ENCODE results near the gene OARD1.

OARD1 gene

GRCh38 chr6:41040940-41041536, 31.1 kb downstream of the OARD1 start:
- Histone ChIP-seq H3K9ac (ENCODE audit: low read depth in 1 of 2, low read length in 2 of 2) (peak overlapping the region in 1 of 2 donors; percentile 22), H3K4me3 (ENCODE audit: low read depth in 1 of 2, low read length in 2 of 2) (no peak overlapping the region), H3K27me3 (ENCODE audit: control insufficient read depth in 1 of 2, insufficient read depth in 2 of 2, low read length in 2 of 2) (no peaks in the 10 kb centered on the region), H3K27ac (ENCODE audit: low read depth, low read length) (peak overlapping the region; percentile 69), H3K9me3 (ENCODE audit: control insufficient read depth in 1 of 2, low read length in 2 of 2) (no peaks in the 10 kb centered on the region), H3K4me1 (ENCODE audit: control insufficient read depth in 1 of 2, insufficient read depth in 2 of 2, low read length in 2 of 2) (peaks cover 25 to 38% of the 10 kb centered on the region in 2 donors), H3K36me3 (ENCODE audit: control insufficient read depth in 1 of 2, insufficient read depth in 2 of 2, low read length in 2 of 2) (no peaks in the 10 kb centered on the region)

GRCh38 chr6:41040101-41040939, 31.8 kb downstream of the OARD1 start:
- Histone ChIP-seq H3K4me3 (ENCODE audit: low read depth in 1 of 2, low read length in 2 of 2) (peak overlapping the region in 1 of 2 donors; percentile 82), H3K9me3 (ENCODE audit: control insufficient read depth in 1 of 2, low read length in 2 of 2) (no peaks in the 10 kb centered on the region), H3K9ac (ENCODE audit: low read depth in 1 of 2, low read length in 2 of 2) (peak overlapping the region in 1 of 2 donors; percentile 49), H3K27ac (ENCODE audit: low read depth, low read length) (peak overlapping the region; percentile 69), H3K27me3 (ENCODE audit: control insufficient read depth in 1 of 2, insufficient read depth in 2 of 2, low read length in 2 of 2) (no peaks in the 10 kb centered on the region), H3K4me1 (ENCODE audit: control insufficient read depth in 1 of 2, insufficient read depth in 2 of 2, low read length in 2 of 2) (peaks cover 25 to 31% of the 10 kb centered on the region in 2 donors), H3K36me3 (ENCODE audit: control insufficient read depth in 1 of 2, insufficient read depth in 2 of 2, low read length in 2 of 2) (no peaks in the 10 kb centered on the region)

- peak within 1 kb of the TSS; percentile 67 to 82 for H3K4me3 ChIP-seq (ENCODE audit: low read depth in 1 of 2, low read length in 2 of 2)
These were observed 32.8 kb downstream of the OARD1 start, which contains the start of gene UNC5CL for GRCh38 chr6:41039060-41039998. TSS of gene UNC5CL (minus strand) at chr6:41039221. CDS start at chr6:41035074, 4,147 bp downstream.

DNA sequence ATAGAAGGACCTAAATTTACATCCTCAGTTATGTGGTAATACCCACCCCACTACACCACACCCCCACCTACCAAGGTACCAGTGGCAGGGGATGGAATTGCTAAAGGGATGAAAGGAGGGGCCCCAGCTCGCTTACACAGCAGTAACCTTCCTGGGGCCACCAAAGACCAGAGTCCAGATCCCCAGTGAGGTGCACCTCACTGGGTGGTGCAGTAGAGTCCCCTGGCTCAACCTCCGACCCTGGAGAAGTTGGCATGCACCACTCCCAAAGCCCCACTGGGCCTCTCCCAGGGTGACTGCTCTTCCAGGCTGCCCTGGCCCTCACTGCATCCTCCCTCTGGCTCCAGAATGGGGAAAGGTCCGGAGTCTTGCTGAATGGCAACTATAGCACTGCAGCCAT, 34.0 kb downstream of the OARD1 start:
- peak overlapping the region; percentile 45 to 60 for H3K9ac ChIP-seq (ENCODE audit: low read depth in 1 of 2, low read length in 2 of 2)
- peak overlapping the region; percentile 53 for H3K27ac ChIP-seq (ENCODE audit: low read depth, low read length)
- peaks cover 25 to 31% of the 10 kb centered on the region in 2 donors for H3K4me1 ChIP-seq (ENCODE audit: control insufficient read depth in 1 of 2, insufficient read depth in 2 of 2, low read length in 2 of 2)
- no peaks in the 10 kb centered on the region for H3K9me3 ChIP-seq (ENCODE audit: control insufficient read depth in 1 of 2, low read length in 2 of 2)
- peaks cover 7 to 17% of the 10 kb centered on the region in 2 donors for H3K36me3 ChIP-seq (ENCODE audit: control insufficient read depth in 1 of 2, insufficient read depth in 2 of 2, low read length in 2 of 2)
- no peaks in the 10 kb centered on the region for H3K27me3 ChIP-seq (ENCODE audit: control insufficient read depth in 1 of 2, insufficient read depth in 2 of 2, low read length in 2 of 2)
- peak overlapping the region; percentile 67 to 82 for H3K4me3 ChIP-seq (ENCODE audit: low read depth in 1 of 2, low read length in 2 of 2)

More at GRCh38 chr6:41039060-41039998, 32.8 kb downstream of the OARD1 start, which contains the start of gene UNC5CL:
- H3K9me3 ChIP-seq (ENCODE audit: control insufficient read depth in 1 of 2, low read length in 2 of 2), result no peaks in the 10 kb centered on the region
- peak within 1 kb of the TSS; percentile 53 for H3K27ac ChIP-seq (ENCODE audit: low read depth, low read length)
- H3K9ac ChIP-seq (ENCODE audit: low read depth in 1 of 2, low read length in 2 of 2), result peak within 1 kb of the TSS; percentile 45 to 60
- peaks cover 5 to 6% of the 10 kb centered on the region in 2 donors for H3K36me3 ChIP-seq (ENCODE audit: control insufficient read depth in 1 of 2, insufficient read depth in 2 of 2, low read length in 2 of 2)
- peaks cover 25 to 31% of the 10 kb centered on the region in 2 donors for H3K4me1 ChIP-seq (ENCODE audit: control insufficient read depth in 1 of 2, insufficient read depth in 2 of 2, low read length in 2 of 2)
- H3K27me3 ChIP-seq (ENCODE audit: control insufficient read depth in 1 of 2, insufficient read depth in 2 of 2, low read length in 2 of 2), result no peaks in the 10 kb centered on the region

- H3K27me3 ChIP-seq (ENCODE audit: control insufficient read depth in 1 of 2, insufficient read depth in 2 of 2, low read length in 2 of 2), result no peaks in the 10 kb centered on the region
- peak overlapping the region; percentile 67 to 82 for H3K4me3 ChIP-seq (ENCODE audit: low read depth in 1 of 2, low read length in 2 of 2)
- peaks cover 7 to 23% of the 10 kb centered on the region in 2 donors for H3K36me3 ChIP-seq (ENCODE audit: control insufficient read depth in 1 of 2, insufficient read depth in 2 of 2, low read length in 2 of 2)
- H3K4me1 ChIP-seq (ENCODE audit: control insufficient read depth in 1 of 2, insufficient read depth in 2 of 2, low read length in 2 of 2), result peaks cover 25 to 31% of the 10 kb centered on the region in 2 donors
- H3K9ac ChIP-seq (ENCODE audit: low read depth in 1 of 2, low read length in 2 of 2), result no peak overlapping the region
- H3K9me3 ChIP-seq (ENCODE audit: control insufficient read depth in 1 of 2, low read length in 2 of 2), result no peaks in the 10 kb centered on the region
- H3K27ac ChIP-seq (ENCODE audit: low read depth, low read length), result no peak overlapping the region
These were observed 34.9 kb downstream of the OARD1 start for GRCh38 chr6:41037107-41037900.

DNA sequence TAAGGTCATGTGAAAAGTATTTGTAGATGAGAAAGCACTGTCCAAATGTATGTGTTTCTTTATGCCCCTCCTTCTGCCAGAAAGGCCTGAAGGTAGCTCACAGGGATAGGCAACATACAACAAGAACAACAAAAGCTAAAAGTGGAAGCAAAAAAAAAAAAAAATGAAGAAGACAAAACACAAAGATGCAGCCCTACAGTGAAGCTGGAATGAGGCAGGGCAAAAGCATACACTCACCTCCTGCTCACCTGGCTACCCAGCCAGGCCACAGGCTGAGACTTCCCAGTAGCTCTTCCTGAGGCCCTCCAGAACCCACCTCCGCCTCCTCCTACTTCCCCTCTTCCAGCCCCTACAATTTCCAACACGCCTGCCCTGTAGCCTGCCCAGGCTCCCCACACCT, 35.6 kb downstream of the OARD1 start:
- H3K27me3 ChIP-seq (ENCODE audit: control insufficient read depth in 1 of 2, insufficient read depth in 2 of 2, low read length in 2 of 2), result no peaks in the 10 kb centered on the region
- H3K9ac ChIP-seq (ENCODE audit: low read depth in 1 of 2, low read length in 2 of 2), result no peak overlapping the region
- peaks cover 7 to 23% of the 10 kb centered on the region in 2 donors for H3K36me3 ChIP-seq (ENCODE audit: control insufficient read depth in 1 of 2, insufficient read depth in 2 of 2, low read length in 2 of 2)
- H3K4me3 ChIP-seq (ENCODE audit: low read depth in 1 of 2, low read length in 2 of 2), result peak overlapping the region; percentile 67 to 82
- H3K4me1 ChIP-seq (ENCODE audit: control insufficient read depth in 1 of 2, insufficient read depth in 2 of 2, low read length in 2 of 2), result peaks cover 25 to 31% of the 10 kb centered on the region in 2 donors
- no peak overlapping the region for H3K27ac ChIP-seq (ENCODE audit: low read depth, low read length)
- H3K9me3 ChIP-seq (ENCODE audit: control insufficient read depth in 1 of 2, low read length in 2 of 2), result no peaks in the 10 kb centered on the region

DNA sequence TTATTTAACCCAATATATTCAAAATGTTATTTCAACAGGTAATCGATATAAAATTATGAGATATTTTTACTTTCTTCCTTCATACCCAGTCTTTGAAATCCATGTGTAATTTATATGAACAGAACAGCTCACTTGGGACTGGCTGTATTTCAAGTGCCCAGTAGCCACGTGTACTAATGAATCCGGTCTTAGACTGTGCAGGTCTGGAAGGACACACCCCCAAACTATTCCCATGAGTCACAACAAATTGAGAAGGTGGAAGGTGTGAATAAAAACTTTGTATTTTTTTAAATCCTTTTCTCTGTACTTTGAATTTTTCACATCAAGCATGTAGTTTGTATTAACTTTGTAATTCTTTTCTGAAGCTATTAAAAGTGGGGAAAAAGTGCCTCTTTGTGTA, 36.0 kb downstream of the OARD1 start:
- Histone ChIP-seq H3K9ac (ENCODE audit: low read depth in 1 of 2, low read length in 2 of 2) (no peak overlapping the region), H3K36me3 (ENCODE audit: control insufficient read depth in 1 of 2, insufficient read depth in 2 of 2, low read length in 2 of 2) (peaks cover 7 to 23% of the 10 kb centered on the region in 2 donors), H3K27ac (ENCODE audit: low read depth, low read length) (no peak overlapping the region), H3K27me3 (ENCODE audit: control insufficient read depth in 1 of 2, insufficient read depth in 2 of 2, low read length in 2 of 2) (no peaks in the 10 kb centered on the region), H3K4me1 (ENCODE audit: control insufficient read depth in 1 of 2, insufficient read depth in 2 of 2, low read length in 2 of 2) (peaks cover 25 to 29% of the 10 kb centered on the region in 2 donors), H3K4me3 (ENCODE audit: low read depth in 1 of 2, low read length in 2 of 2) (no peak overlapping the region), H3K9me3 (ENCODE audit: control insufficient read depth in 1 of 2, low read length in 2 of 2) (no peaks in the 10 kb centered on the region)

DNA sequence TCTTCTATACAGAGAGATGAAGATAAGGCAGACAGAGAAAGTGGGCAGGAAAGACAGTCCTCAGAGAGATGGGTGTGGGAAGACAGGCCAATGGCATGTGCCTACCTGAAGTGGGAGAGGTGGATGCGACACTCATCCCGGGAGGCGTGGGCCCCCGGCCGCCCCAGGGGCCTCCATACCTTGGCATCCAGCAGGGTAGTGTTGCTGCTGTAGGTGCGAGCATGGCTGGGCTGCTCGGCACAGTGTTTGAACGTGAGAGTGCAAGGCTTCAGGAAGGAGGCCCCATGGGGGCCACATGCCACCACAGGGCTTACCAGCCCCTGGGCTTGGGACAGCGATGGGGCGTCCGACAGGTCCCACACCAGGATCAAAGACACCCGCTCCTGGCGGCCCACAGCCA, 38.4 kb downstream of the OARD1 start:
- Histone ChIP-seq H3K4me1 (ENCODE audit: control insufficient read depth in 1 of 2, insufficient read depth in 2 of 2, low read length in 2 of 2) (peaks cover 9 to 16% of the 10 kb centered on the region in 2 donors), H3K36me3 (ENCODE audit: control insufficient read depth in 1 of 2, insufficient read depth in 2 of 2, low read length in 2 of 2) (peaks cover 7 to 30% of the 10 kb centered on the region in 2 donors), H3K9me3 (ENCODE audit: control insufficient read depth in 1 of 2, low read length in 2 of 2) (no peaks in the 10 kb centered on the region), H3K9ac (ENCODE audit: low read depth in 1 of 2, low read length in 2 of 2) (no peak overlapping the region), H3K27ac (ENCODE audit: low read depth, low read length) (no peak overlapping the region), H3K4me3 (ENCODE audit: low read depth in 1 of 2, low read length in 2 of 2) (no peak overlapping the region), H3K27me3 (ENCODE audit: control insufficient read depth in 1 of 2, insufficient read depth in 2 of 2, low read length in 2 of 2) (no peaks in the 10 kb centered on the region)

- no peak overlapping the region for H3K4me3 ChIP-seq (ENCODE audit: low read depth in 1 of 2, low read length in 2 of 2)
- H3K27me3 ChIP-seq (ENCODE audit: control insufficient read depth in 1 of 2, insufficient read depth in 2 of 2, low read length in 2 of 2), result no peaks in the 10 kb centered on the region
- peaks cover 7 to 30% of the 10 kb centered on the region in 2 donors for H3K36me3 ChIP-seq (ENCODE audit: control insufficient read depth in 1 of 2, insufficient read depth in 2 of 2, low read length in 2 of 2)
- peaks cover 18% of the 10 kb centered on the region in 2 donors for H3K4me1 ChIP-seq (ENCODE audit: control insufficient read depth in 1 of 2, insufficient read depth in 2 of 2, low read length in 2 of 2)
- H3K9ac ChIP-seq (ENCODE audit: low read depth in 1 of 2, low read length in 2 of 2), result no peak overlapping the region
- no peaks in the 10 kb centered on the region for H3K9me3 ChIP-seq (ENCODE audit: control insufficient read depth in 1 of 2, low read length in 2 of 2)
- no peak overlapping the region for H3K27ac ChIP-seq (ENCODE audit: low read depth, low read length)
These were observed 39.3 kb downstream of the OARD1 start for GRCh38 chr6:41032830-41033229.
